GM21528 (cell line): Measurements from ENCODE around the gene SLIT3.

ENCODE experiments used
- ATAC-seq: cut with Tn5 transposase; IDR thresholded peaks from one replicate; pipeline ENCODE4 v1.9.1; 2021; ENCODE audit warnings: mild to moderate bottlenecking, moderate library complexity; ENCODE audit not compliant: unreplicated experiment, low FRiP score

The SLIT3 gene

GRCh38 chr5:168701641-168702040, 599.3 kb downstream of the SLIT3 start:
- ATAC-seq: no peak

GRCh38 chr5:168699002-168699401, 601.9 kb downstream of the SLIT3 start:
- ATAC-seq: no peak

DNA sequence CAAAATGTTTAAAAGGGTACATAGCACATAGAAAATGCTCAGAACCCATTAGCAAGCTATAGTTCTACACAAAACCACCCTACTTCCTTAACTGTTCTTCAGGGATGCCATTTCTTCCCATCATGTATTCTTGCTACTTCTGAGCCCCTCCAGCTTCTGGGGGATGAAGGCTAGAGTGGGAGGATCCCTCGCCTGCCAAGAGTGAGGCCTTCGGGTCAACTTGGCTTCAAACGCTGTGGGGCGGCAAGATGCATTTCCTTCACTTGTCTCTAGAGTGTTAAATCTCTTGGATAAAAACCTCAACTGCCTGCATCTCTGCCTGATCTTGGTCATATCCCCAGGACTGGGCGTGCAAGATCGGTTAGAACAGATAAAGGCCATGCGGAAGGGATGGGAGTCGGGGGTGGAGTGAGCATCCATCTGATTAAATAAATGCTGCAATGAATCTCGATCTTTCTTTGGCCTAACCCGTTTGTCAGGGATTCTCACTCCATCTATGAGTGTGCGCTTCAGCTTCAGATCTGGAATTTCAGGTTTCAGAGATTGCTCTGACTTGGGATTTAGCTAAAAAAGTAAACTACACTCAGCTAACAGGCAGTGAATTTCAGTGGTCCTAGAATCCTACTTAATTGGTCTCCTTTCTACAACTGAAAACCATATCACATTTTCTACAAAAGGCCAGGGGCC, 603.8 kb downstream of the SLIT3 start:
- ATAC-seq: no peak

GRCh38 chr5:168696611-168697010, 604.3 kb downstream of the SLIT3 start:
- ATAC-seq: no peak

DNA sequence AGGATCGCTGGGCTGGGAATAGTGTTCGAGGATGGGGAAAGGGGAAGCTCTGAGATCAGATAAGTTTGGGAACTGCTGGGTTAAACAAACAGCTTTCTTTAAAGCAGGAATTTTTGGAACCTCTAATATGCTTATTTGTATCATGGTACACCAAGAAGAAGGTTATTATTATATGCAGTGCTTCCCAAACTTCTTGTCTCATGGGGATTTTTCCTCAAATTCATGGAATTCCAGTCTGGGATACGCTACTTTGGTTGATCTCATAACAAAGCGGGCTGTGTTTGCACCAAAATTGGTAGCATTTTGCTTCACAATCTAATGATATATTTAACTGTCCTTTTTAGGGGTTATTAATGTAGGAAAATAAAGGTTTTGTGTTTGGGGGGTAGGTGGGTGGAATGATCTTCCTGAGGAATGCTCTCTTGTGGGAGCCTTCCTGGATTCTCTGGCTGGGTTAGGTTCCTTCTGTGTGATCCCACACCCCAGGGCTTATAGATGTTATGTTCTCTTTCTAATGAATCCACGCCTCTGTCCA, 605.6 kb downstream of the SLIT3 start:
- ATAC-seq: no peak

DNA sequence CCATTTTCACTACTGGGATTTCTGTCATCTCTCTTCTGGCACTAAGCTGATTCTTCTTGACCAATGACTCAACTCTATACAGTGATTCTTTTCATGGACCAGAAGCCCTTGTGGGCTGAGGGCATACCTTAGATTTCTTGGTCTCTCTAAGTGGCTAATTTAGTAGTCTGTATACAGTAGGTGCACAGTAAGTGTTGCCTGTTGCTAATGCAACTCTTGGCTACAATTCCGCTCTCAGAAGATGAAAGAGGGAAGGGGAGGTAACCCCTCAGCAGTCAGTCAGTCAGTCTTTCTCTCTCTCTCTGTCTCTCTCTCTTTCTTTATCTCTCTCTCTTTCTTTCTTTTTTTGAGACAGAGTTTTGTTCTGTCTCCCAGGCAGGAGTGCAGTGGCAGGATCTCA, 606.6 kb downstream of the SLIT3 start:
- ATAC-seq: no peak

GRCh38 chr5:168693883-168694282, 607.1 kb downstream of the SLIT3 start:
- ATAC-seq: no peak

GRCh38 chr5:168693297-168693696, 607.6 kb downstream of the SLIT3 start:
- no peak for ATAC-seq

- no peak for ATAC-seq
These were observed 609.0 kb downstream of the SLIT3 start for GRCh38 chr5:168691891-168692290.

GRCh38 chr5:168689260-168689659, 611.7 kb downstream of the SLIT3 start:
- no peak for ATAC-seq

GRCh38 chr5:168686837-168687236, 614.1 kb downstream of the SLIT3 start:
- no peak for ATAC-seq

GRCh38 chr5:168685566-168685965, 615.4 kb downstream of the SLIT3 start:
- no peak for ATAC-seq

DNA sequence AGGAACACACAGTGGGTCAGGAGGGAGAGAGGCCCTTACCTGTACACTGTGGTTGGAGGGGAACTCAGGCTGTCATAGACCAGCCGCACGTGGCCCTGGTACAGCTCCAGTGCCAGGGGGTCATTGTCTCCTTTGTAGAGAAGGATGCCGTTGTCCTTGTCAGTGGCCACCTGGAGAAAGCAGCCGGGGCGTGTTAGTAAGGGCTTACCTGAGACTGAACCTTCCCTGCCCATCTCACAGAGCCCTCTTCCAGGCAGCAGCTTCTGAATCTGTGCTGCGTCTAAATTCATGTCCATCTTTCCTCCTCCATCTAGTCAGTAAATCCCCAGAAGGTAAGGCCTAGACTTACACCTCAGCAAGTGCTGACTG, 617.0 kb downstream of the SLIT3 start:
- no peak for ATAC-seq

DNA sequence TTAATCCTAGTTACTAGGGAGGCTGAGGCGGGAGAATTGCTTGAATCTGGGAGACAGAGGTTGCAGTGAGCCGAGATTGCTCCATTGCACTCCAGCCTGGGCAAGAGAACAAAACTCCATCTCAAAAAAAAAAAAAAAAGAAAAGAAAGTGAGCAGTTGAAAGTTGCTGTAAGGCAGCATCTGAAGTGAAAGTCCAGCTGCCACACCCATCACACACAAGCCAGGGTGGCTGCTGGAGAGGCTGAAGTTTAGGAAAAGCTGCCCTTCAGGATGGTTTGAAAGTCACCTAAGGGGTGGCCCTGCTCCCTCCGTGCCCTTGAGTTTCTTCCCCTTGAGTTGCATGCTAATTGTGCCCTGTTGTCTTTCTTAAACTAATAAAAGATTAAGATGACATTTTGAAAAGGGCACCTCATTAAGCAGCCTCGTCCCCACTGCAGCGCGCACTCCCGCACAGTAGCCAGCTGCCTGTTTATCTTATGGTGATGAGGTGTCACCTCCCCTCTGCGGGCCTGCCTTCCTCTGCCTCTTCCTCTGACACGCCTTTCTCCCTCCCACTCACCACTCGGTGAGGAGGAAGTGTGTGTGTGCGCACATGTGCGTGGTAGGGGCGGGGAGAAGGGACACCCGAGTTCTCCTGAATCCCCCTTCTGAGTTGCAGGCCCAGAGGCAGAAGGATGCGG, 617.6 kb downstream of the SLIT3 start:
- ATAC-seq: no peak

DNA sequence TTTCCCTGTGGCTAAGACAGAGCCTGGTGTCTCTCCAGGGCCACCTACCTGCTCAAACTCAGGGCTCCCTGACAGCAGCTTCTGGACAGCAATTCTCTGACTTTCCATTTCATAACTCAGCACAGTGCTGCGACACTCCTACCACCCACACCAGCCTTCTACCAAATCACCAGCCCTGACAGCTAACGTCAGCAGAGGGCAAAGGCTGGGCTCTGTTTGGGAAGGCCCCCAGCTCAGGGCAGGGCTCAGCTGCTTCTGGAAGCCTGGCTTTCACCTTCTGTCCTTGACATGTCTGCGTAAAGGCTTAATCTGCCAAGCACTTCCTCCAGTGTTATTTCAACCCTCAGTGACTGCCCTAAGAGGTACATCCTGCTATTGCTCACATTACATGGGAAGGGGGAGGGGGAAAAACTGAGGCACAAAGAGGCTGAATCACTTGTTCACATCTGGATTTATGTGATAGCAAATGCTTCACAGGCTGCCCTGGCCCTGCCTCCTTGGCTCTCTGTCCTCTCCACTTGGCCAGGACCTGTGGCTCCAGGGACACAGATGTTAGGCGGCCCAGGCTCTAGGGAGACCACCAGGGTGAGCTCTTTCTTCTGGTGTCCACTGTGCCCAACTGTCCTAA, 619.3 kb downstream of the SLIT3 start:
- ATAC-seq: no peak

DNA sequence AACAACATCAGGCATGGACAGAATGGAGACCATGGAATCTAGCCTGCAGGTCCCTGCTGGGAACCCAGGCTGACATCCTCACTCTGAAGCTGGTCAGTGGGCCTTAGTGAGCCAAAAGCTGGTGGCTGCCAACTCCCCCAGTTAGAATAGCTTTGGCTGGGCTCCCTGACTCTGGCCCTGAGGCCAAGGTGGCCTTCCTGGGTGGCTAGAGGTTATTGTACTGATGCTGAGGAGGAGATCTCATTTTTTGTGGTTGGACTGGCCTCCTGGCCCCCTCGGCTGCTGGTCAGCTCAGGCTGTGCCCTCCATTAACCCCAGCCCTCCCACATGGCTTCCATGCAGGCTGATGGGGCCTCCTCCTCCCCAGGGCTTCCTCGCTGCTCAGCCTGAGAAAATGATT, 620.5 kb downstream of the SLIT3 start:
- ATAC-seq: no peak

DNA sequence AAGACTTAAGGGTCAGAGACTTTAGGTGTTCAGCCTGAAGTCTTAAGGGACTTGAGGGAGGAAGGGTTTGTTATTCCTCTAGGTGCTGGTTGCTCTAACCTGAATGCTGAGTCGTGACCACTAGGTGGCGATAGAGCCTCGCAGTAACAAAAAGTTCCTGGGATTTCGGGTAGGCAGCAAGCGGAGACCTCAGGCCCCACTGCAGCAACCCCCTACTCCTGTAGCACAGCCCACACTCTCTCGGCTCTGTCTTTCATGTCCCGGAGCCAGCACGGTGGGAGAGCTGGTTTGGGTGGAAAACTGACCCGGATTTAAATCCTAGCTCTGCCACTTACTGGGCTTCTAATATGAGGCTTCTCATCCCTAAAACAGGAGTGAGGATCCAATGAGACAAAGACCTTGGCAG, 621.4 kb downstream of the SLIT3 start:
- no peak for ATAC-seq

- no peak for ATAC-seq
These were observed 624.4 kb downstream of the SLIT3 start for GRCh38 chr5:168676501-168676900.

- ATAC-seq: no peak
These were observed 625.0 kb downstream of the SLIT3 start for GRCh38 chr5:168675883-168676408.

GRCh38 chr5:168674893-168675482, 626.0 kb downstream of the SLIT3 start:
- no peak for ATAC-seq

DNA sequence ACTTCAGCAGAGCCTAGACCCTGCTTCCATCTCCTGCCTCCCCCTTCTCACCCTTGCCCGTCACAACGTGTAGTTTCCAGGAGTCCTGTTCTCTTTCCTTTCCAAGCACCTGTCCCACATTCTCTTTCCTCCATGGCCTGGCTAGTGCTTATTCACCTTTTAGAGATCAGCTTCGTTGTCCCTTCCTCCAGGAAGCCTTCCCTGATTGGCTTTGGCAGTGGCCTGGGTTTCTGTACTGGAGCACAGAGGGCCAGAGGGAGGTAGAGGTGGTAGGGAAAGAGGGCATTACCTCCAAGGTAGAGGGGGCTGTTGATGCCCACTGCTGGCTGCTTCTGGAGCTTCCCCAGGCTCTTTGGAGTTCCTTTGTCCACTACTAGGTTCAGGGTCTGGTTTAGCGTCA, 628.1 kb downstream of the SLIT3 start:
- no peak for ATAC-seq
